GM18951 (cell line): ENCODE data around the gene MEG3.

Experiments
- POLR2A ChIP-seq: IDR thresholded peaks from 4 replicates; pipeline ENCODE4 v1.6.1; 2011; ENCODE audit warnings: mild to moderate bottlenecking; ENCODE audit not compliant: insufficient read length, insufficient read depth; ENCODE audit errors: extremely low read depth
- in situ Hi-C: fragments of 300-500 bp; cut with MboI; formaldehyde crosslinking; loops from one replicate; pipeline ENCODE4 v1.12.0; 2022; ENCODE audit warnings: low sequenced_read_pairs, mixed read lengths, inconsistent platforms; ENCODE audit not compliant: unreplicated experiment

Gene MEG3

GRCh38 chr14:100823413-100824080 is 2.4 kb upstream of the MEG3 start:
- in situ Hi-C loops: no loop called here
- TF ChIP-seq POLR2A: no peak

GRCh38 chr14:100824091-100824551 is 1.8 kb upstream of the MEG3 start:
- no peak for TF ChIP-seq POLR2A
- in situ Hi-C loops: no loop called here

GRCh38 chr14:100824901-100825712 is 811 bp upstream of the MEG3 start:
- in situ Hi-C loops: no loop called here
- TF ChIP-seq POLR2A: no peak

DNA sequence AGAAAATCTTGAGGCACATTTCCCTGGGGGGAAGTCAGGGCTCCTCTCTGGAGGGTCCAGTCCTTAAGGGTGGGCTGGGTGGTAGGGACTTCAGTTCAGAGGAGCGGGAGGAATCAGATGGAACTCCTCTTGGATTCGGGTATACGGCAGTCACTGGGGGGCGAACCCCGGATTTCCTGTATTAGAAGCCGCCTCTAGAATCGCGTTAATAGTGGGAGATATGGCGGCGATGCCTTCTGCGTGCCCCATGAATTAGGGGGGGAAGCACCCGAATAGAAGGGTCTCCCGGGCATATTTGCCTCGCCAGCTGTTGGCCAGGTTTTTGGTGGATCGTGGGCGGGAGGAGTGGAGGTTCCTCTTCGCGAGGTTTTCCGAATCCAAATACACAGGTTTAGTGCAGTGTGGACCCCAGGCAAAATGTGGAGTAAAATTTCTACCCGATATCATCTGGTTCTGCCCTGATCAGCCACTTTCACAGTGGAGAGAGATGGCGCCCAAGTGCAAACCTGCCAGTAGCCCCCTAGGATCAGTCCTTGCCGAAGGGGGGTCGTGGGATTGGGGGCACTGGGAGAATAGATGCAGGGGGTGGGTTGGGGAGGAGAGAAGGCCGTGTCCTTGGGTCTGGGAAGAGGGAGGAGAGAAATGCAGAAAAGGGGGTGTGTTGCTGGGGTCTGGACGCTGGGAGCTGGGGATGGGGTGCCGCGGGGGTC is 628 bp downstream of the MEG3 start:
- in situ Hi-C loops: no loop called here
- no peak for TF ChIP-seq POLR2A

- in situ Hi-C loops: no loop called here
- TF ChIP-seq POLR2A: no peak
Observed at GRCh38 chr14:100827101-100828021, 1.4 kb downstream of the MEG3 start.

- no peak for TF ChIP-seq POLR2A
- in situ Hi-C loops: no loop called here
Observed at GRCh38 chr14:100828031-100828769, 2.3 kb downstream of the MEG3 start.

DNA sequence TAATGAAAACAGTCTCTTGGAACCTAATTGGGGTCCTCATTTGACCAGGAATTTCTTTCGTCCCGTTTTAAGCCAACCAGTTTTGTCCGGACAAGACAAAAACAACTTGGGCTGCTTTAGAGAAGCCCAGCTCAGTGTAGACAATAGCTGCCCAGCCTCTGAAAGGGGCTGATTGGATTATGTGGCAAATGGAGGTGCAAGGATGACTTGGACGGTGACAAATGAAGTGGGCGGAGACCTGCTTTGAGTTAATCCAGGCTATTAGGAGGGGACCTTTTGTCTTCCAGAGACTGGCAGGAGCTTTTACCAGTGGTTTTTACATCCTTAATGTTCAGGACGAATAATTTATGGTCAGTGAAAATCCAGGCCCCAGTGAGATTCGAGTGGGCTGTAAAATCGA is 4.8 kb downstream of the MEG3 start:
- TF ChIP-seq POLR2A: no peak
- in situ Hi-C loops: no loop called here

GRCh38 chr14:100832311-100832960 is 6.5 kb downstream of the MEG3 start:
- in situ Hi-C loops: no loop called here
- TF ChIP-seq POLR2A: no peak

DNA sequence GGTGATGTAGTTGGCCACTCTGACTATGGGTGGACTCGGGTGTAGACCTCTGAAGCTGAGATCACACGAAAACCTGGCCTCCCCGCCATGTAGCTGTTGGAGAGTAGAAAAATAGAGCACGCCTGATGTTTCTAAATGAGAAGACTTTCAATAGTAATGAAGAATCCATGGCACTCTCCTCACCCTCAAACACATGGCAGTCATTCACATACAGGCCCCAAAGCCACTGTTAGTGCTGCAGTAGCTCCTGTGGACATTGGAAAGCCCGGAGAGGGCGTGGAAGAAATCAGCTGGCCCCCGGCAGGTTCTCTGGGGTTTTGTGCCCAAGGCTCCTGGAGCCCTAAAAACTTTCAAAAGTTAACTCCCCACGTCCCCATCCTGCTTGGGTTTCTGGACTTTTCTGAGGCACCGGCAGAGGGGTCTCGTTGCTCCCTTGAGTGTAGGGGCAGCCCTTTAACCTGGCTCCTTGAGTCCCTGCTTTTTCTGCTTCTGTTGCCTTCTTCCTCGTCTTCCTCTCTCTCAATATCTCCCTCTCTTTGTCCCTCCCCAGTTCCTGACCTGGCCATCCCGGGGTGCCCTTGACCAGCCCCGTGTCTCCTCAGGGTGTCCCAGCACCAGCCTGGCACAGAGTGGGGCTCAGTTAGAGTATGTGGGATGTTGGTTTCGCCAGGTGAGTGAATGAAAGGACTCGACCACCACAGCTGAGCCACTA is 8.3 kb downstream of the MEG3 start:
- in situ Hi-C loops: no loop called here
- no peak for TF ChIP-seq POLR2A

DNA sequence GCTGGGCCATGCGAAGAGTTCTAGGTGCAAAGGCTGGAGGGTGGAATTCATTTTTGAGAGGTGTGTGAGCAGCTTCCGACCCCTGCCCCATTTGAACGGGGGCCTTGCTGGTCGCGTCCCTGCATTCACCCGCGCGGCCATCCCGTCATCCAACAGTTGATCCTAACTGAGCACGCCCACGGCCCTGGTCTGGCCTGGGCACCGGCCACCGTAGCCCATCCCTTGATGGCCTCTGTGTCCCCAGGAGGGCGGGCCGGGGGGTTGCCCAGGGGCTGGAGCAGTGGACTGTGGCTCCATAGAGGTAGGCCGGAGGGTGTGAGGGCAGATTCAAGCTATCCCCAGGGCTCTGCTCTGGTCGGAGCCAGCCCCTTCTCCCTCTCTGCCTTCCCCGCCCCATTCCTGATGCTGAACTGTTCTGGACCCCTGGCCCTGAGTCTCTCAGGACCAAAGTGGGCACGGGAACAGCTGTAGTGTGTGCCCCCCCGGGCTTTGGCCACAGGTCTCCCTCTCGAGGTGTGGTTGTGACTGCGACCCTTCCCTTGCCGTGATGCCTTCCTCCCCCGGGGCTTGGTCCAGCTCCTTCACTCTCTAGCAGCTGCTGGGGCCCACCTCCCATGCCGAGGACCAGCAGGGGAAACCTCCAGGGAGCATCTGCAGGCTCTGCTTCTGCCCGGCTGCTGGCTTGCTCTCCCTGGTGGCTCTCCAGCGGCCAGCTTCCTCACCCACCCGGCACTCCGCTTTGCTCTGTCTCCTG is 9.1 kb downstream of the MEG3 start:
- in situ Hi-C loops: no loop called here
- TF ChIP-seq POLR2A: no peak
